NT2/D1 (cell line): ENCODE data around the gene AHNAK.

ENCODE experiments used
- YY1 ChIP-seq: IDR thresholded peaks from 2 replicates; pipeline ENCODE4 v1.6.1; 2011; ENCODE audit not compliant: insufficient read length, insufficient read depth
- ZNF274 ChIP-seq: IDR thresholded peaks from 2 replicates; pipeline ENCODE4 v1.6.1; 2011; ENCODE audit warnings: mild to moderate bottlenecking, low read depth, low read length

GRCh38 chr11:62535802-62536201 is 10.8 kb downstream of the AHNAK start:
- no peak for TF ChIP-seq YY1
- TF ChIP-seq ZNF274: no peak
